Measurements from ENCODE around the gene CX3CR1. TPM values are rescaled to one million over a fixed set of nuclear protein-coding genes. Genes with fewer than 3 reads are reported as not detected.

The CX3CR1 gene
- total RNA-seq, 1 donor from 2014 or later, result 0.32 TPM

DNA sequence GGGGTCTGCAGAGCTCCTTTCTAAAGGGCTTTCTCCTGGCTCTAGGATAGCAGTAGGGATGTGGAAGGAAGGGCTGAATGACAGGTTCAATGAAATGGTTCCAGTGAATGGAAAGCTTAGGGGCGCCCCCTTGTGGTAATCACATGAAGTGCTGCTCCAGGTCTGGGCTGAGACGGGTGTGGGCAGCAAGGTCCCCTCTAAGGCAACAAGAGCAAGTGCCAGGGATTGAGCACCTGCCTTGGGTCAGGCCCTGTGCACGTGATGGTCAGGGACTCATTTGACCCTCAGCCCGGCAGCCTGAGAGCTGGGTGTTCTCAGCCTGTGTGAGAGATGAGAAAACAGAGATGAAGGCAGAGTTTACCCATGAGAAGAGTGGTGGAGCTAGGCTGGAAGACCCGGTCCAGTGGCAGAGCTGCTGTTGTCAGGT is 12.1 kb upstream of the CX3CR1 start:
- Histone ChIP-seq H3K9me3 (ENCODE audit: insufficient read depth, low read depth, low read length) (no peaks in the 10 kb centered on the region), H3K9ac (ENCODE audit: low read length) (no peak overlapping the region), H3K27ac (ENCODE audit: low read depth, low read length) (no peak overlapping the region), H3K36me3 (ENCODE audit: insufficient read depth, low read length) (no peaks in the 10 kb centered on the region), H3K27me3 (ENCODE audit: insufficient read depth, low read length) (no peaks in the 10 kb centered on the region), H3K4me2 (ENCODE audit: low read length) (no peak overlapping the region), H4K20me1 (ENCODE audit: insufficient read depth, low read length) (no peaks in the 10 kb centered on the region), H3K4me3 (ENCODE audit: insufficient read depth, low read depth, low read length) (no peak overlapping the region), H3K4me1 (ENCODE audit: insufficient read depth, low read length) (no peaks in the 10 kb centered on the region), H2AFZ (ENCODE audit: low read depth, low read length) (no peak overlapping the region), H3K79me2 (ENCODE audit: insufficient read depth, low read length) (no peaks in the 10 kb centered on the region)
- peaks cover 10% of the 10 kb centered on the region for H3K4me1 Mint-ChIP-seq (ENCODE audit: low read depth, unreplicated experiment)
- no peak for FAIRE-seq
- H3K27ac Mint-ChIP-seq (ENCODE audit: unreplicated experiment), result peak overlapping the region; percentile 26
- H3K36me3 Mint-ChIP-seq (ENCODE audit: low read depth, unreplicated experiment), result no peaks in the 10 kb centered on the region
- no peak overlapping the region for H3K4me3 Mint-ChIP-seq (ENCODE audit: unreplicated experiment)
- no peak for TF ChIP-seq EZH2 (IDR thresholded peaks at IDR 0.05; ENCODE audit: insufficient read depth, low read length)
- TF ChIP-seq, protein P1, sequence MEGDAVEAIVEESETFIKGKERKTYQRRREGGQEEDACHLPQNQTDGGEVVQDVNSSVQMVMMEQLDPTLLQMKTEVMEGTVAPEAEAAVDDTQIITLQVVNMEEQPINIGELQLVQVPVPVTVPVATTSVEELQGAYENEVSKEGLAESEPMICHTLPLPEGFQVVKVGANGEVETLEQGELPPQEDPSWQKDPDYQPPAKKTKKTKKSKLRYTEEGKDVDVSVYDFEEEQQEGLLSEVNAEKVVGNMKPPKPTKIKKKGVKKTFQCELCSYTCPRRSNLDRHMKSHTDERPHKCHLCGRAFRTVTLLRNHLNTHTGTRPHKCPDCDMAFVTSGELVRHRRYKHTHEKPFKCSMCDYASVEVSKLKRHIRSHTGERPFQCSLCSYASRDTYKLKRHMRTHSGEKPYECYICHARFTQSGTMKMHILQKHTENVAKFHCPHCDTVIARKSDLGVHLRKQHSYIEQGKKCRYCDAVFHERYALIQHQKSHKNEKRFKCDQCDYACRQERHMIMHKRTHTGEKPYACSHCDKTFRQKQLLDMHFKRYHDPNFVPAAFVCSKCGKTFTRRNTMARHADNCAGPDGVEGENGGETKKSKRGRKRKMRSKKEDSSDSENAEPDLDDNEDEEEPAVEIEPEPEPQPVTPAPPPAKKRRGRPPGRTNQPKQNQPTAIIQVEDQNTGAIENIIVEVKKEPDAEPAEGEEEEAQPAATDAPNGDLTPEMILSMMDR (IDR thresholded peaks at IDR 0.05; ENCODE audit: insufficient read depth, low read depth, low read length), result peak; percentile 91
- no peak for DNase-seq (ENCODE audit: low read depth)
- H3K9me3 Mint-ChIP-seq (ENCODE audit: unreplicated experiment), result peaks cover 7% of the 10 kb centered on the region
- no peaks in the 10 kb centered on the region for H3K27me3 Mint-ChIP-seq (ENCODE audit: low read depth, unreplicated experiment)

DNA sequence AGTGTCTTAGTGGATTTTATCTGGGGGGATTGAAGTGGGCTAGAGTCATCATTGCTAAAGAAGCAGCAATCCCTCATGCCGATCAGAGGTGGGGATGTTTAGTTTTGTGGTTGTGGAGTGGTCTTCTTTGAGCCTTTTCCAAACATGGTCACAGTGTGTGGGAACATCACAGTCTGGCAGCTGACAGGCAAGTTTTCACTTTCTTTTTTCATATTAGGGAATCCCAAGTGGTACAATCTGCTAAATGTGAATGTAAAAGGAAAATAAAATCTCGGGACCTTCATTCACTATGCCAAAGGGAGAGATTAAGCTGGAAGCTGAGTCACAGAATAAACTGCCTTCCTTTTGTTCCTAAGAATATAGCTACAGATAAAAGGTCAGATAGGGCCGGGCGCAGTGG is 10.4 kb upstream of the CX3CR1 start:
- Histone ChIP-seq H3K4me3 (ENCODE audit: insufficient read depth, low read depth, low read length) (no peak overlapping the region), H3K4me2 (ENCODE audit: low read length) (no peak overlapping the region), H3K36me3 (ENCODE audit: insufficient read depth, low read length) (no peaks in the 10 kb centered on the region), H2AFZ (ENCODE audit: low read depth, low read length) (no peak overlapping the region), H3K4me1 (ENCODE audit: insufficient read depth, low read length) (no peaks in the 10 kb centered on the region), H3K9ac (ENCODE audit: low read length) (no peak overlapping the region), H3K9me3 (ENCODE audit: insufficient read depth, low read depth, low read length) (no peaks in the 10 kb centered on the region), H3K27me3 (ENCODE audit: insufficient read depth, low read length) (no peaks in the 10 kb centered on the region), H3K79me2 (ENCODE audit: insufficient read depth, low read length) (no peaks in the 10 kb centered on the region), H4K20me1 (ENCODE audit: insufficient read depth, low read length) (no peaks in the 10 kb centered on the region), H3K27ac (ENCODE audit: low read depth, low read length) (no peak overlapping the region)
- Mint-ChIP-seq H3K9me3 (ENCODE audit: unreplicated experiment) (peaks cover 4% of the 10 kb centered on the region), H3K4me1 (ENCODE audit: low read depth, unreplicated experiment) (peaks cover 10% of the 10 kb centered on the region), H3K36me3 (ENCODE audit: low read depth, unreplicated experiment) (no peaks in the 10 kb centered on the region), H3K4me3 (ENCODE audit: unreplicated experiment) (no peak overlapping the region), H3K27ac (ENCODE audit: unreplicated experiment) (peak overlapping the region; percentile 51), H3K27me3 (ENCODE audit: low read depth, unreplicated experiment) (no peaks in the 10 kb centered on the region)
- no peak for TF ChIP-seq EZH2 (IDR thresholded peaks at IDR 0.05; ENCODE audit: insufficient read depth, low read length)
- TF ChIP-seq, protein P1 (IDR thresholded peaks at IDR 0.05; ENCODE audit: insufficient read depth, low read depth, low read length), result no peak
- FAIRE-seq (no peak), DNase-seq (ENCODE audit: low read depth) (no peak)

DNA sequence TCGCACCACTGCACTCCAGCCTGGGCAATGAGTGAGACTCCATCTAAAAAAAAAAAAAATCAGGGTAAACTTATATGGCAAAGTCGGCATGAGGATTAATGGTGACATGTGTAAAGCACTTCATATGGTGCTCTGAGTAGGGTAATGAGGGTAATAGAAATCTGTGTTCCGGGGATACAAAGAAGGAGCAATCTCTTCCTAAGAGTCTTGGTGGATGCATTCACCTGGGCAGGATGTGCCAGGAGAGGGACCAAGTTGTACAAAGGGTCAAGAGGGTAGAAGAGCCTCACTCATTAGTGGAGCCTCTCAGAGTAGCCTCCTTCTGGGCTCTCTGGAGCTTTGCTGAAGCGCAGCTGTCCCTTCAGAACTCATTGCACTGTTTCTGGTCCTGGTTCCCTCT is 9.3 kb upstream of the CX3CR1 start:
- no peak overlapping the region for H3K4me3 ChIP-seq (ENCODE audit: insufficient read depth, low read depth, low read length)
- H3K4me2 ChIP-seq (ENCODE audit: low read length), result no peak overlapping the region
- no peaks in the 10 kb centered on the region for H3K9me3 ChIP-seq (ENCODE audit: insufficient read depth, low read depth, low read length)
- peaks cover 4% of the 10 kb centered on the region for H3K9me3 Mint-ChIP-seq (ENCODE audit: unreplicated experiment)
- no peaks in the 10 kb centered on the region for H3K36me3 ChIP-seq (ENCODE audit: insufficient read depth, low read length)
- H3K79me2 ChIP-seq (ENCODE audit: insufficient read depth, low read length), result no peaks in the 10 kb centered on the region
- TF ChIP-seq, protein P1 (IDR thresholded peaks at IDR 0.05; ENCODE audit: insufficient read depth, low read depth, low read length), result no peak
- TF ChIP-seq EZH2 (IDR thresholded peaks at IDR 0.05; ENCODE audit: insufficient read depth, low read length), result no peak
- H2AFZ ChIP-seq (ENCODE audit: low read depth, low read length), result no peak overlapping the region
- no peak overlapping the region for H3K4me3 Mint-ChIP-seq (ENCODE audit: unreplicated experiment)
- H3K27ac ChIP-seq (ENCODE audit: low read depth, low read length), result no peak overlapping the region
- DNase-seq (ENCODE audit: low read depth) (no peak), FAIRE-seq (no peak)
- H3K4me1 Mint-ChIP-seq (ENCODE audit: low read depth, unreplicated experiment), result peaks cover 7% of the 10 kb centered on the region
- no peaks in the 10 kb centered on the region for H3K36me3 Mint-ChIP-seq (ENCODE audit: low read depth, unreplicated experiment)
- H3K27me3 Mint-ChIP-seq (ENCODE audit: low read depth, unreplicated experiment), result no peaks in the 10 kb centered on the region
- H3K9ac ChIP-seq (ENCODE audit: low read length), result no peak overlapping the region
- no peaks in the 10 kb centered on the region for H3K4me1 ChIP-seq (ENCODE audit: insufficient read depth, low read length)
- no peaks in the 10 kb centered on the region for H4K20me1 ChIP-seq (ENCODE audit: insufficient read depth, low read length)
- no peaks in the 10 kb centered on the region for H3K27me3 ChIP-seq (ENCODE audit: insufficient read depth, low read length)
- H3K27ac Mint-ChIP-seq (ENCODE audit: unreplicated experiment), result no peak overlapping the region

Measured in astrocyte (in vitro differentiated cells and primary cell).